ENCODE results near the gene PRKAG2.

GRCh38 chr7:151859948-151860685 is 16.8 kb downstream of the PRKAG2 start:
- no peak for TF ChIP-seq CTCF (IDR thresholded peaks at IDR 0.05)
- TF ChIP-seq POLR2A (IDR thresholded peaks at IDR 0.05) = no peak

Measured in lower leg skin (tissue), 3 donors.